Left cardiac atrium (tissue), 4 donors: Measurements from ENCODE around the gene CARD18. TPM values are rescaled to one million over a fixed set of nuclear protein-coding genes. Genes with fewer than 3 reads are reported as not detected.
"Not testable (repeated sequence)": the region's sequence is repeated elsewhere in the genome, so short reads cannot be mapped to it uniquely, and the experiment has no call there.

Source experiments
- ATAC-seq, 2 donors: fragments of 200-7000 bp; cut with Tn5 transposase; one replicate each; pipeline ENCODE4 v1.9.1; 2020; ENCODE audit warnings: mild to moderate bottlenecking in 2 of 2, moderate library complexity in 2 of 2
- DNase-seq: peaks from one replicate; pipeline ENCODE4 v3.0.0-alpha.2; 2020
- intact Hi-C, 2 donors: fragments of 100-400 bp; cut with DNase I; formaldehyde crosslinking; loops; one replicate each; pipeline versions ENCODE4 v1.14.1 to v1.15.1; 2022 to 2023
- total RNA-seq, 2 donors: library from RNA; stranded (reverse); fragmentation: NEBNext Ultra II Directional; extraction: Animal tissue kit (Norgen Biotek cat#: 25700); gene quantifications; one replicate each; pipeline ENCODE4 v1.2.1, GENCODE V29; 2021
- donor health status: DM: no; HTN: yes; CAD: no.
- donor health status: DM: no; HTN: yes; CAD: no; lungs with severe emphysema.
- donor health status: DM: yes; HTN: yes; CAD: no.
- donor health status: Dilated cardiomyopathy.

CARD18 gene
- total RNA-seq, 2 donors from 2014 or later, result not detected

GRCh38 chr11:105137286-105137685 is 2.3 kb downstream of the CARD18 start:
- intact Hi-C loops, result no loop called here
- DNase-seq (no peak), ATAC-seq (peak in 1 of 2 donors; percentile 70)

DNA sequence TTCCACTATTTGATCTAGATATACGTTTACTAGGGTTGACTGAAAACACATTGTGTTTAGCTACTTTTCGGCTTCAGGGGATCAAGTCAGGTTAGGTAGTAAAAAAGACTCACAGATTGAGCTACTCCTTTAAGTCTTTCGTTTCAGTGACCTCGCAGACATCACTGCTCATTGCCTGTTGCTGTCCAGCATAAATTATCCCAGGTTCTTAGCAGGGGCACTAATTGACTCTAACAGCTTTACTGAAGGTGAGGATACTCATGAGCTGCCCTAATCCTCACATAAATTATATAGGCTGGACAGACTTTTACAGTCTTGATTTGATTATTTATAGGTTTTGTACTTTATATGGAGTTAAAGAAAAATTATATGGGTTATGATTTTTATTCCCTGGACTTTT is 3.7 kb downstream of the CARD18 start:
- intact Hi-C loops, result no loop called here
- DNase-seq, result no peak
- no peak for ATAC-seq

DNA sequence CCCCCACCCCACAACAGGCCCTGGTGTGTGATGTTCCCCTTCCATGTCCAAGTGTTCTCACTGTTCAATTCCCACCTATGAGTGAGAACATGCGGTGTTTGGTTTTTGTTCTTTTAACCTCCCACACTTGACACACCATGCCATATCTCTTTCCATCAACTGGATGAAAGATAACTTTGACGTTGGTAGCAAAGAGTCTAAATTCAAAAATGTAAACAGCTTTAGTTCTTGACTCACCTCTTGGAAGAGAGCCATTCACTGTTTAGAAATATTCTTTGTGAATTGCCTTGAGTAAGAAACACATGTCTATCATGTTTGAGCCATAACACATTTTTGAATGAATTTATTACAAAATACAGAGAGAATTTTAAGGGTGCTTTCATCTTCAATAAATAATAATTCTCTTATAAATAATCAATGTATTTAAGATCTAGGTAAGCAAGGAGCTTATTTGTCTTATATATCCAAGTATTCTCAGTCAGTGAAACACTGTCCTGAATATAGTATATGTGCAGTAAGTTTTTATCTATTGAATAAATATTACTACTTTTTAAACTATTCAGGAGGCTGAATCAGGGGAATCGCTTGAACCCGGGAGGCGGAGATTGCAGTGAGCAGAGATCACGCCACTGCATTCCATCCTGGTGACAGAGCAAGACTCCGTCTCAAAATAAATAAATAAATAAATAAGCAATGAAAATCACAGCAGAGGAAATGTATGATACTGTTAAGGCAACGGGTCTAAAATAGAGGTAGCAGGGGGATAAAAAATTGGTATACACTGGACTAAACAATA is 6.7 kb downstream of the CARD18 start:
- intact Hi-C loops, result no loop called here
- DNase-seq (no peak), ATAC-seq (no peak)

- DNase-seq (no peak), ATAC-seq (no peak)
- intact Hi-C loops, result no loop called here
Observed at GRCh38 chr11:105130189-105130813, 9.3 kb downstream of the CARD18 start.

DNA sequence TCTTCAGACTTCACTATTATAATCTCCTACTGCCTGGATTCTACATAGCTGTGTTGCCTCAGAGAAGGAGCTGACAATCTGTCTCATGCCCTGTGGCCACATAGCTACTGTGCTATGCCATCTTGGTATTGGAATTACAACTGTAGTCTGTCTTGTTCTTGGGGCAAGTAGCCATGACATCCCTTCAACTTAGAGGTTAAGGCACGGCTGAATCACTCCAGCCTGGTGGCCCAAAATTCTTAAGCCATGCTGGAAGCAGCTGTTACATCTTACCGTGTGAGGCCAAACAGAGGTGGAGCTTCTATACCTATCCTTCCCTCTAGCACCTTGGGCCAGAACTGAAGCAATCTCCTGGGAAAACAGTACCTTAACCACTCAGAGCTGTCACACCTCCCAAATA is 14.8 kb downstream of the CARD18 start:
- intact Hi-C loops, result no loop called here
- no peak for DNase-seq
- ATAC-seq, result no peak

DNA sequence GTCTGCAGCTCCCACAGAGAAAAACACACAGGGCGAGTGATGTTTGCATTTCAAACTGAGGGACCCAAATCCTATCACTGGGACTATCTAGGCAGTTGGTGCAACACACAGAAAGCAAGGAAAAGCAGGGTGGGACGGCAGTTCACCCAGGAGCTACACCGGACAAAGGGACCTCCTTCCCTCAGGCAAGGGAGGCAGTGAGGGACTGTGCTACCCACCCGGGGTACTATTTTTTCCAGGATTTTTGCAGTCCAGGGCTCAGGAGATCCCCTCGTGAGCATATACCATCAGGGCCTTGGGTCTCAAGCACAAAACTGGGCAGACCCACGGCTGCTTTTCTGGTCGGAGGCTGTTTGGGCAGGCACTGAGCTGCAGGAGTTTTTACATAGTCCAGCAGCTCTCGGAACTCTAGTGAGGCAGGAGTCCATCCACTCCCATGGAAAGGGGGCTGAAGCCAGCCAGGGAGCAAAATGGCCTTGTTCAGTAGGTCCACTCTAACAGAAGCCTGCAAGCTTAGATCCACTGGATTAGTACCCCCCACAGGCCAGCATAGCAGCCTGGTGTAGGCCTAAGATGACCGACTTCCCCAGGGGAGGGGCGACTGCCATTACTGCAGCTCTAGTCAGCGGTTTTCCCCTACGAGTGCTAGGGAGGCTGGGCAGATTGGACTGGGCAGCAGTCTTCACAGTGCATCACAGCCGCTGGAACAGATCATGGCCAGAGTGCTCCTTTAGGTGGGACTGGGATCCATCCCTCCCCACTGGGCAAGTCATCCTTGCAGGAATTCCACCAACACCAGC is 28.2 kb downstream of the CARD18 start:
- peak; percentile 14 for DNase-seq
- intact Hi-C loops, result no loop called here
- no peak for ATAC-seq

GRCh38 chr11:105110688-105111030 is 28.9 kb downstream of the CARD18 start:
- intact Hi-C loops, result no loop called here
- ATAC-seq, result no peak

DNA sequence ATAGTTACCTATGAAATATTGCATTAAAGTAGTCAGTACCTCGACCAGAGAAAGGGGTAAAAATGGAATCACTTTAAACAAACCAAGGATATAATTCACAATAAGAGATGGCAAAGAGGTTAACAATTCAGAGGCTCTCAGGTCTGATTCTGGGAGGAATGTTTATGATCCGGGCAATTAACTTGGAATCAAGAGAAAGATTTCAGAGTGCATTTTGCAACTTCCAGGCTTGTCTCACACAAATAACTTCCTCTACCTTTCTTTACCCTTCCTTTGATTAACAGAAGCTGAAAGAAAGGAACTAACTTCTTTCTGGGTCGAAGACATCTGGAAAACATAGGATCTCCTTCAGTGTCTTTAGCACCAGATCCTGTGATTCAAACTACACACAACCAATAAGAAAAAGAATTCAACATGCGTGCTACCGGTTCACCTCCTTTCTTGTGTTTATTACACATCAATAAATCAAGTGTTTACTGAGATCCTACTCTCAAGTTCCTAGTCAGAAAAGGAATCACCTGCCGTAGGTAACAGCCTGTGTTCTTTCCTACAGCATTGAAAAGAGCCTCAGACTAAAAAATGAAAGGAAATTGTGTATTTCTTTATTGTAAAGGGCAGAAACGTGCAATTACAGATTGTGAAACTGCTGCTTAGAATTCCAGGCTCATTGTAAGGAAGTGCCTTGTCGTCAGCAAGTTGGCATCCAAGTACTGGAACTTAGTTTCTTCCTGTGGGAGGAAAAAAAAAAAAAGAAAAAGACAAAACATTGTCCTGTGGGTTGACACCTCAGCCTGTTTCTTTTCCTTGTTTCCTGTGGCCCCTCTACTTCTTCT is 29.5 kb downstream of the CARD18 start:
- DNase-seq (peak; percentile 22), ATAC-seq (no peak)
- intact Hi-C loops, result no loop called here

More at GRCh38 chr11:105110688-105111030, 28.9 kb downstream of the CARD18 start:
- no peak for DNase-seq

DNA sequence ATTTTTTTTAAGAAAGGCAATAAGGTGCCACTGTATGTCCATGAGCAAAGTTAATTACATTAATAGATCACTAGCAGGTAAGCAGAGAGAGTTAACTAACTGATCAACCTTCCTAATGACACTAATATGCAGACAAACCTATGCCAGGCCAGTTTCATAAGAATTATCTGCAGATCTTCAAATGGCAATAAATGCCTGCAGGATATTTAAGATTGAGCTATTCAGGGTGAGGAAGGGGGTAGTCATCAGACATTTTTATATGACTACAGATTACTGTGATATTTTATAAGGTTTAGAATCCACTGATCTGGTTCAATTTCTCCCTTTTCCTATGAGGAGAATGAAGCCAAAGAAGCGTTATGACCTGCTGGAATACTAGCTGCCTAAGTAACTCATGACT is 30.2 kb downstream of the CARD18 start:
- no peak for DNase-seq
- ATAC-seq, result no peak
- intact Hi-C loops, result no loop called here

DNA sequence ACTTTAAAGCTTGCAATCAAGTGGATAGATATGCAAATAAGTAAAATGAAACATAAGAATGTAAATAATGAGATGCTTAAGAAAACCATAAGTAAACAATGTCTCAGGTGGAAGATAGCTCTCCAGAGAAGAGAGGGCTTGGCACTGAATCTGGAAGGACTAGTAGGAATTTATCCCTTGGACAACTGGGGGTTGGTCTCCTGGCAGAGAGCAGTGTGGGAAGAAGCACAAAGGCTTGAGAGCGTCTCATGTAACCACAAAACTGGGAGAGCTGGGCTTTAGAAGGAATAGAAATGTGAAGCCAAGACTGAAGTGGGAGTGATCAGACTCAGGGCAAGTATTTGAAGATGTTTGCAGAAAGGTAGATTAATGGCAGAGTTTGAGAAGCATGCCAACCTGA is 31.3 kb downstream of the CARD18 start:
- intact Hi-C loops, result no loop called here
- DNase-seq (no peak), ATAC-seq (no peak)

DNA sequence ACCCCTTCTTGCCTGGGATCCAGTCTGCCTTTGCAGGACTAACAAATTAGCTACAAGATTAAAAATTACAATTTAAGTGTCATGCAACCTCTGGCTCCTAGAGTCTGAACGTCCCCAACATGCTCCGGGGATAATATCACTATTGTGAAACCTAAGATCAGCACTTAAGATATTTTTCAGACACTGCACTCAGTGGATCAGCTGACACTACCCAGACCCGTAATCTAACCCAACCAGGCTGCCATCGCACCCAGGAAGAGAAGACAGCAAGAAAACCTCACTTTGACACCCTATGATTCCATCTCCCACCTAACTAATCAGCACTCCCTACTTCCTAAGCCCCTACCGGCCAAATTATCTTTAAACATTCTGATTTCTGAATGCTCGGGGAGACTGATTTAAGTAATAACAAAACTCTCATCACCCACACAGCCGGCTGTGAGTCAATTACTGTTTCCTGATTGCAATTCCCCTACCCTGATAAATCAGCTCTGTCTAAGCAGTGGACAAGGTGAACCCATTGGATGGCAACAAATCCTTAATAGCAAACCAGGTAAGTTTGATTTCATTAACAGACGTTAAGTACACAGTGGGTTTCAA is 32.2 kb downstream of the CARD18 start:
- intact Hi-C loops, ATAC-seq, DNase-seq: not testable (repeated sequence)

DNA sequence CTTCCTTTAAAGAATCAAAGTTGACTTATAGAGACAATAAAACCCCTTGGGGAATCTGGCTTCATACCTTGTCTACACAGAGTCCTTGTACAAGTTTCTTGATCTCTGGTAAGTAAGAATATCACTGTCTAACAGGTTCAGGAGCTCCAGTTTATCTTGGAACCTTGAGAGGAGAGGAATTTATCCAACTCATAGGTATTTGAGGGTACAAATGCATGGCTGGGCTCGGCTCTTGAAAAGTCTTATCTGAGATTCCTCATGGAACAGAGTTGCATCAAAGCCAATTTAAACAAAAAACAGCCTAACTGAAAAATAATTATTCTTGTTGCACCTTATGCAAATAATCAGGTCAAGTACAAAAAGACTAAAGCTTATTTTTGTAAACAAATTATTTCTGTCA is 33.4 kb downstream of the CARD18 start:
- intact Hi-C loops, result no loop called here
- DNase-seq (no peak), ATAC-seq (no peak)

GRCh38 chr11:105104292-105104691 is 35.3 kb downstream of the CARD18 start:
- DNase-seq, result no peak
- intact Hi-C loops, result no loop called here
- no peak for ATAC-seq

DNA sequence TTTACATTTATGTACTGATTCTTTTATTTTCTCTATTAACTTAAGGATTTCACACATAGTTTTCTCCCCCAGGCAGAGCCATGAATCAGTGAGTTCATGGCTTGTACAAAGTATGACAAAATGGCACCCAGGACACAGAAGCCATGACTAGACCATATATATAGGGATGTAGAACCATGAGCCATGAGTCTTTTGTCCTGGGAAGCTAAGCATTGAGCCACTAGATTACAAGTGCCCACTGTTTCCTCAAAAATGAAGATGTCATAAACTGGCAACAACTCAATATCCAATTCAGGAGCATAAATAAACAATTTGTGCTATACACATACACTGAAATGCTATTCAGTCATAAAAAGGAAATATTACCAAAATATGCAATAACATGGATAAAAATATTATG is 36.2 kb downstream of the CARD18 start:
- ATAC-seq (no peak), DNase-seq (no peak)
- intact Hi-C loops, result no loop called here

DNA sequence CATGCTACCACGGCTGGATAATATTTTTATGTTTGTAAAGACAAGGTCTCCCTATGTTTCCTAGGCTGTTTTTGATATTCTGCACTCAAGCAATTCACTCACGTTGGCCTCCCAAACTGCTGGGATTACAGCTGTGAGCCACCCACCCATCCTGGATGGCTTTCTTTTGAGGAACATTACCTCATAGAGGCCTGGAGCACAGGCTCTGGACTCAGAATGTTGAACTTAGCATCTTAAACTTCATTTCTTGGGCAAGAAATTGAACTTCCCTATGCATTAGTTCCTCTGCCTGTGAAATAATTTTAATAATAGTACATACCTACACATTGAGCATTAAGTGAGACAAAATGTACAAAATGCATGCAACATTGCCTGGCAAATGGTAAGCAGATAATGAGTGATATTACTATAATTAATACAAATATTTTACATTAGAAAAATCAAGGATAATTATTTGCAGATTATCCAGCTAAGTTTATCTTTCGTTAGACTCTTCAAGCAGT is 37.4 kb downstream of the CARD18 start:
- ATAC-seq, intact Hi-C loops: not testable (repeated sequence)

GRCh38 chr11:105100981-105101630 is 38.5 kb downstream of the CARD18 start:
- intact Hi-C loops, result no loop called here
- DNase-seq, result no peak
- peak in 1 of 2 donors; percentile 63 for ATAC-seq

More for the DNA sequence above, 37.4 kb downstream of the CARD18 start:
- not testable (repeated sequence) for DNase-seq

- no peak for DNase-seq
- intact Hi-C loops, result no loop called here
- ATAC-seq, result no peak
Observed at GRCh38 chr11:105100206-105100605, 39.4 kb downstream of the CARD18 start.

GRCh38 chr11:105099594-105099993 is 40.0 kb downstream of the CARD18 start:
- DNase-seq, ATAC-seq, intact Hi-C loops: not testable (repeated sequence)
